ENCODE results near the gene SLC6A18.

SLC6A18 gene

GRCh38 chr5:1180096-1180495, 45.1 kb upstream of the SLC6A18 start:
- Histone ChIP-seq H3K4me1 (ENCODE audit: control extremely low read depth in 1 of 4, control insufficient read depth in 4 of 4, insufficient read depth in 4 of 4, low read length in 3 of 4) (no peaks in the 10 kb centered on the region), H3K27me3 (replicated peaks in 2 of 5; ENCODE audit: control insufficient read depth in 4 of 5, insufficient read depth in 5 of 5, low read length in 4 of 5) (peaks cover 0 to under 1% (median 0%) of the 10 kb centered on the region in 5 experiments), H3K36me3 (ENCODE audit: control insufficient read depth in 4 of 4, insufficient read depth in 4 of 4, low read length in 3 of 4) (no peaks in the 10 kb centered on the region), H3K27ac (ENCODE audit: insufficient read depth in 1 of 2, low read depth in 1 of 2, low read length in 2 of 2, poor library complexity in 1 of 2, severe bottlenecking in 2 of 2) (no peak overlapping the region), H3K9me3 (ENCODE audit: control extremely low read depth in 1 of 5, control insufficient read depth in 4 of 5, insufficient read depth in 2 of 5, low read depth in 1 of 5, low read length in 4 of 5) (no peaks in the 10 kb centered on the region), H3K4me3 (ENCODE audit: control insufficient read depth in 1 of 7, extremely low read depth in 1 of 7, insufficient read depth in 4 of 7, low read depth in 2 of 7, low read length in 6 of 7) (no peak overlapping the region)
- WGBS (ENCODE audit: insufficient coverage): 100% methylated on average over 2 of the region's 20 CpGs
- POLR2A ChIA-PET: no interaction called here
- DNase-seq: no peak
- CTCF ChIA-PET: no interaction called here

- WGBS (ENCODE audit: insufficient coverage): 92% methylated on average over 17 of the region's 20 CpGs
- Histone ChIP-seq H3K4me3 (ENCODE audit: control insufficient read depth in 1 of 7, extremely low read depth in 1 of 7, insufficient read depth in 4 of 7, low read depth in 2 of 7, low read length in 6 of 7) (no peak overlapping the region), H3K4me1 (ENCODE audit: control extremely low read depth in 1 of 4, control insufficient read depth in 4 of 4, insufficient read depth in 4 of 4, low read length in 3 of 4) (no peaks in the 10 kb centered on the region), H3K27me3 (replicated peaks in 2 of 5; ENCODE audit: control insufficient read depth in 4 of 5, insufficient read depth in 5 of 5, low read length in 4 of 5) (no peaks in the 10 kb centered on the region), H3K9me3 (ENCODE audit: control extremely low read depth in 1 of 5, control insufficient read depth in 4 of 5, insufficient read depth in 2 of 5, low read depth in 1 of 5, low read length in 4 of 5) (no peaks in the 10 kb centered on the region), H3K27ac (ENCODE audit: insufficient read depth in 1 of 2, low read depth in 1 of 2, low read length in 2 of 2, poor library complexity in 1 of 2, severe bottlenecking in 2 of 2) (no peak overlapping the region), H3K36me3 (ENCODE audit: control insufficient read depth in 4 of 4, insufficient read depth in 4 of 4, low read length in 3 of 4) (no peaks in the 10 kb centered on the region)
- ChIA-PET POLR2A (interaction anchor here (0.6 kb wide), 1 partner anchor 57 kb away, joined by 3 read pairs; no protein-coding TSS in a partner anchor), CTCF (no interaction called here)
- DNase-seq: no peak
Measured at GRCh38 chr5:1180841-1181271, 44.3 kb upstream of the SLC6A18 start.

GRCh38 chr5:1181451-1182359, 43.5 kb upstream of the SLC6A18 start:
- 88% methylated on average over 21 of the region's 27 CpGs for WGBS (ENCODE audit: insufficient coverage)
- DNase-seq: no peak

GRCh38 chr5:1182360-1182632, 42.9 kb upstream of the SLC6A18 start:
- Histone ChIP-seq H3K36me3 (ENCODE audit: control insufficient read depth in 4 of 4, insufficient read depth in 4 of 4, low read length in 3 of 4) (no peaks in the 10 kb centered on the region), H3K27me3 (replicated peaks in 2 of 5; ENCODE audit: control insufficient read depth in 4 of 5, insufficient read depth in 5 of 5, low read length in 4 of 5) (no peaks in the 10 kb centered on the region), H3K4me1 (ENCODE audit: control extremely low read depth in 1 of 4, control insufficient read depth in 4 of 4, insufficient read depth in 4 of 4, low read length in 3 of 4) (no peaks in the 10 kb centered on the region), H3K27ac (ENCODE audit: insufficient read depth in 1 of 2, low read depth in 1 of 2, low read length in 2 of 2, poor library complexity in 1 of 2, severe bottlenecking in 2 of 2) (no peak overlapping the region), H3K9me3 (ENCODE audit: control extremely low read depth in 1 of 5, control insufficient read depth in 4 of 5, insufficient read depth in 2 of 5, low read depth in 1 of 5, low read length in 4 of 5) (no peaks in the 10 kb centered on the region), H3K4me3 (ENCODE audit: control insufficient read depth in 1 of 7, extremely low read depth in 1 of 7, insufficient read depth in 4 of 7, low read depth in 2 of 7, low read length in 6 of 7) (no peak overlapping the region)
- WGBS (ENCODE audit: insufficient coverage): 87% methylated on average over 7 of the region's 7 CpGs
- POLR2A ChIA-PET: no interaction called here
- CTCF ChIA-PET: no interaction called here
- no peak for DNase-seq

More at GRCh38 chr5:1181451-1182359, 43.5 kb upstream of the SLC6A18 start:
- Histone ChIP-seq H3K27me3 (replicated peaks in 2 of 5; ENCODE audit: control insufficient read depth in 4 of 5, insufficient read depth in 5 of 5, low read length in 4 of 5) (no peaks in the 10 kb centered on the region), H3K27ac (ENCODE audit: insufficient read depth in 1 of 2, low read depth in 1 of 2, low read length in 2 of 2, poor library complexity in 1 of 2, severe bottlenecking in 2 of 2) (no peak overlapping the region), H3K4me3 (ENCODE audit: control insufficient read depth in 1 of 7, extremely low read depth in 1 of 7, insufficient read depth in 4 of 7, low read depth in 2 of 7, low read length in 6 of 7) (no peak overlapping the region), H3K4me1 (ENCODE audit: control extremely low read depth in 1 of 4, control insufficient read depth in 4 of 4, insufficient read depth in 4 of 4, low read length in 3 of 4) (no peaks in the 10 kb centered on the region), H3K36me3 (ENCODE audit: control insufficient read depth in 4 of 4, insufficient read depth in 4 of 4, low read length in 3 of 4) (no peaks in the 10 kb centered on the region), H3K9me3 (ENCODE audit: control extremely low read depth in 1 of 5, control insufficient read depth in 4 of 5, insufficient read depth in 2 of 5, low read depth in 1 of 5, low read length in 4 of 5) (no peaks in the 10 kb centered on the region)
- CTCF ChIA-PET: no interaction called here
- POLR2A ChIA-PET: no interaction called here

- H3K9me3 ChIP-seq (ENCODE audit: control extremely low read depth in 1 of 5, control insufficient read depth in 4 of 5, insufficient read depth in 2 of 5, low read depth in 1 of 5, low read length in 4 of 5): no peaks in the 10 kb centered on the region
- H3K27ac ChIP-seq (ENCODE audit: insufficient read depth in 1 of 2, low read depth in 1 of 2, low read length in 2 of 2, poor library complexity in 1 of 2, severe bottlenecking in 2 of 2): no peak overlapping the region
- no peak for DNase-seq
- H3K27me3 ChIP-seq (replicated peaks in 2 of 5; ENCODE audit: control insufficient read depth in 4 of 5, insufficient read depth in 5 of 5, low read length in 4 of 5): no peaks in the 10 kb centered on the region
- 92% methylated on average over 30 of the region's 31 CpGs for WGBS (ENCODE audit: insufficient coverage)
- H3K4me1 ChIP-seq (ENCODE audit: control extremely low read depth in 1 of 4, control insufficient read depth in 4 of 4, insufficient read depth in 4 of 4, low read length in 3 of 4): no peaks in the 10 kb centered on the region
- ChIA-PET CTCF (interaction anchor here (1.3 to 1.4 kb wide), 2 partner anchors 21 to 22 kb away, joined by 3 read pairs; no protein-coding TSS in a partner anchor), POLR2A (no interaction called here)
- H3K36me3 ChIP-seq (ENCODE audit: control insufficient read depth in 4 of 4, insufficient read depth in 4 of 4, low read length in 3 of 4): no peaks in the 10 kb centered on the region
- H3K4me3 ChIP-seq (ENCODE audit: control insufficient read depth in 1 of 7, extremely low read depth in 1 of 7, insufficient read depth in 4 of 7, low read depth in 2 of 7, low read length in 6 of 7): no peak overlapping the region
Measured at GRCh38 chr5:1182633-1183423, 42.4 kb upstream of the SLC6A18 start.

GRCh38 chr5:1183424-1184162, 41.6 kb upstream of the SLC6A18 start:
- ChIA-PET POLR2A (no interaction called here), CTCF (interaction anchor here (1.3 to 1.7 kb wide), 4 partner anchors 11 to 262 kb away, joined by 3 to 5 read pairs (median 4); no protein-coding TSS in a partner anchor)
- 81% methylated on average over 14 of the region's 18 CpGs for WGBS (ENCODE audit: insufficient coverage)
- H3K27me3 ChIP-seq (replicated peaks in 2 of 5; ENCODE audit: control insufficient read depth in 4 of 5, insufficient read depth in 5 of 5, low read length in 4 of 5): no peaks in the 10 kb centered on the region
- DNase-seq: no peak
- H3K4me3 ChIP-seq (ENCODE audit: control insufficient read depth in 1 of 7, extremely low read depth in 1 of 7, insufficient read depth in 4 of 7, low read depth in 2 of 7, low read length in 6 of 7): no peak overlapping the region
- H3K4me1 ChIP-seq (ENCODE audit: control extremely low read depth in 1 of 4, control insufficient read depth in 4 of 4, insufficient read depth in 4 of 4, low read length in 3 of 4): no peaks in the 10 kb centered on the region
- no peaks in the 10 kb centered on the region for H3K36me3 ChIP-seq (ENCODE audit: control insufficient read depth in 4 of 4, insufficient read depth in 4 of 4, low read length in 3 of 4)
- no peak overlapping the region for H3K27ac ChIP-seq (ENCODE audit: insufficient read depth in 1 of 2, low read depth in 1 of 2, low read length in 2 of 2, poor library complexity in 1 of 2, severe bottlenecking in 2 of 2)
- no peaks in the 10 kb centered on the region for H3K9me3 ChIP-seq (ENCODE audit: control extremely low read depth in 1 of 5, control insufficient read depth in 4 of 5, insufficient read depth in 2 of 5, low read depth in 1 of 5, low read length in 4 of 5)
